ENCODE data around the gene PTPRN2. TPM values are rescaled to one million over a fixed set of nuclear protein-coding genes. Genes with fewer than 3 reads are reported as not detected.

Gene PTPRN2
- polyA plus RNA-seq, 1 of the 3 experiments (the other 2 are of a cell fraction) = 4.0 TPM

GRCh38 chr7:158018098-158018762, 569.4 kb downstream of the PTPRN2 start:
- ChIA-PET CTCF (no interaction called here), POLR2A (no interaction called here)
- Histone ChIP-seq H3K9ac (no peak overlapping the region), H3K27me3 (ENCODE audit: insufficient read depth) (no peaks in the 10 kb centered on the region), H3K79me2 (ENCODE audit: insufficient read depth) (no peaks in the 10 kb centered on the region), H3F3A (replicated peaks; ENCODE audit: insufficient read depth) (no peaks in the 10 kb centered on the region), H3K4me2 (no peak overlapping the region), H3K4me1 (ENCODE audit: control insufficient read depth in 1 of 2, insufficient read depth in 2 of 2, low read depth in 1 of 2, low read length in 1 of 2) (peaks cover 0 to 17% of the 10 kb centered on the region in 2 experiments; a peak in 1 of 4 replicates), H3K9me2 (no peaks in the 10 kb centered on the region), H4K20me1 (ENCODE audit: insufficient read depth) (no peaks in the 10 kb centered on the region), H3K4me3 (ENCODE audit: low read depth in 2 of 2, low read length in 1 of 2) (no peak overlapping the region), H2AFZ (ENCODE audit: low read depth) (no peak overlapping the region), H3K27ac (ENCODE audit: low read depth in 2 of 2, low read length in 1 of 2) (no peak overlapping the region), H3K9me3 (no peaks in the 10 kb centered on the region), H3K36me3 (replicated peaks in 1 of 2; ENCODE audit: control insufficient read depth in 1 of 2, insufficient read depth in 2 of 2, low read length in 1 of 2) (no peaks in the 10 kb centered on the region)
- WGBS (ENCODE audit: low lambda C conversion rate) = 68% methylated on average over 16 of the region's 19 CpGs
- no peak for DNase-seq
- TF ChIP-seq TAF1 (IDR thresholded peaks at IDR 0.05; ENCODE audit: borderline replicate concordance, low read depth, low read length) = no peak
- TF ChIP-seq RXRA (IDR thresholded peaks at IDR 0.05; ENCODE audit: borderline replicate concordance, low read depth) = no peak
- TF ChIP-seq IRF3 (IDR thresholded peaks at IDR 0.05; ENCODE audit: low read depth, low read length) = no peak
- TF ChIP-seq POLR2AphosphoS5 (IDR thresholded peaks at IDR 0.05; ENCODE audit: low read depth, low read length) = no peak
- TF ChIP-seq MAX (IDR thresholded peaks at IDR 0.05; ENCODE audit: low read depth) = no peak
- TF ChIP-seq USF2 (IDR thresholded peaks at IDR 0.05; ENCODE audit: borderline replicate concordance, low read depth, low read length) = no peak
- TF ChIP-seq GABPA (IDR thresholded peaks at IDR 0.05; ENCODE audit: low read depth) = no peak
- no peak for TF ChIP-seq CHD2 (IDR thresholded peaks at IDR 0.05; ENCODE audit: low read length, partially characterized antibody)
- no peak for TF ChIP-seq TEAD4 (IDR thresholded peaks at IDR 0.05; ENCODE audit: borderline replicate concordance, insufficient read depth)
- TF ChIP-seq FOXJ3 (CRISPR knock-in tag; IDR thresholded peaks at IDR 0.05) = no peak
- TF ChIP-seq RFX5 (IDR thresholded peaks at IDR 0.05; ENCODE audit: low read length) = no peak
- TF ChIP-seq TCF12 (IDR thresholded peaks at IDR 0.05) = no peak
- TF ChIP-seq REST (IDR thresholded peaks at IDR 0.05; ENCODE audit: low read depth, low read length) = no peak
- no peak for TF ChIP-seq MXI1 (IDR thresholded peaks at IDR 0.05; ENCODE audit: low read depth, low read length)
- TF ChIP-seq NFIC (IDR thresholded peaks at IDR 0.05; ENCODE audit: borderline replicate concordance) = no peak
